SK-N-SH treated with all-trans-retinoic acid at 6 μM for 48 hours (cell line): ENCODE data around the gene STK38L.

Experiments
- ARNTL ChIP-seq: fragments of 450-650 bp; formaldehyde crosslinking; IDR thresholded peaks from 2 replicates; pipeline ENCODE4 v1.5.0; 2020; ENCODE audit warnings: low read depth, mild to moderate bottlenecking, moderate library complexity, borderline replicate concordance
- GLIS3 ChIP-seq: fragments of 250-450 bp; sonication (Bioruptor Pico); IDR thresholded peaks from 2 replicates; pipeline ENCODE4 v1.5.0; 2020; ENCODE audit warnings: mild to moderate bottlenecking, moderate library complexity
- ISL1 ChIP-seq: fragments of 250-450 bp; sonication (Bioruptor Pico); IDR thresholded peaks from 2 replicates; pipeline ENCODE4 v2.1.2; 2022; ENCODE audit warnings: mild to moderate bottlenecking, moderate library complexity
- OSR1 ChIP-seq: fragments of 250-450 bp; sonication (Bioruptor Pico); IDR thresholded peaks from 2 replicates; pipeline ENCODE4 v1.8.0; 2022; ENCODE audit warnings: moderate library complexity, mild to moderate bottlenecking, inconsistent platforms
- PATZ1 ChIP-seq: fragments of 250-450 bp; sonication (Bioruptor Pico); IDR thresholded peaks from 2 replicates; pipeline ENCODE4 v1.8.0; 2020; ENCODE audit warnings: mild to moderate bottlenecking, moderate library complexity, borderline replicate concordance
- PPARA ChIP-seq: fragments of 250-450 bp; sonication (Bioruptor Pico); IDR thresholded peaks from 2 replicates; pipeline ENCODE4 v1.5.0; 2020; ENCODE audit warnings: mild to moderate bottlenecking, borderline replicate concordance
- TCF4 ChIP-seq: fragments of 250-450 bp; sonication (Bioruptor Pico); IDR thresholded peaks from 2 replicates; pipeline ENCODE4 v1.8.0; 2021; ENCODE audit warnings: mild to moderate bottlenecking, moderate library complexity, borderline replicate concordance
- TOX ChIP-seq: fragments of 250-450 bp; sonication (Bioruptor Pico); IDR thresholded peaks from 2 replicates; pipeline ENCODE4 v1.8.0; 2021; ENCODE audit warnings: mild to moderate bottlenecking, moderate library complexity, borderline replicate concordance
- ZFP3 ChIP-seq: fragments of 250-450 bp; sonication (Bioruptor Pico); IDR thresholded peaks from 2 replicates; pipeline ENCODE4 v1.5.0; 2020; ENCODE audit warnings: mild to moderate bottlenecking, moderate library complexity
- ZFP30 ChIP-seq: fragments of 450-650 bp; formaldehyde crosslinking; IDR thresholded peaks from 2 replicates; pipeline ENCODE4 v1.5.0; 2022; ENCODE audit warnings: mild to moderate bottlenecking, moderate library complexity
- ZNF8 ChIP-seq: fragments of 450-650 bp; formaldehyde crosslinking; IDR thresholded peaks from 2 replicates; pipeline ENCODE4 v1.5.0; 2020; ENCODE audit warnings: mild to moderate bottlenecking, moderate library complexity
- TF ChIP-seq, protein P1 (sequence below): fragments of 250-450 bp; sonication (Bioruptor Pico); IDR thresholded peaks from 2 replicates; pipeline ENCODE4 v1.5.0; 2020; ENCODE audit warnings: mild to moderate bottlenecking, moderate library complexity
- TF ChIP-seq, protein P2 (sequence below): fragments of 250-450 bp; sonication (Bioruptor Pico); IDR thresholded peaks from 2 replicates; pipeline ENCODE4 v1.5.1; 2021; ENCODE audit warnings: mild to moderate bottlenecking, moderate library complexity

DNA sequence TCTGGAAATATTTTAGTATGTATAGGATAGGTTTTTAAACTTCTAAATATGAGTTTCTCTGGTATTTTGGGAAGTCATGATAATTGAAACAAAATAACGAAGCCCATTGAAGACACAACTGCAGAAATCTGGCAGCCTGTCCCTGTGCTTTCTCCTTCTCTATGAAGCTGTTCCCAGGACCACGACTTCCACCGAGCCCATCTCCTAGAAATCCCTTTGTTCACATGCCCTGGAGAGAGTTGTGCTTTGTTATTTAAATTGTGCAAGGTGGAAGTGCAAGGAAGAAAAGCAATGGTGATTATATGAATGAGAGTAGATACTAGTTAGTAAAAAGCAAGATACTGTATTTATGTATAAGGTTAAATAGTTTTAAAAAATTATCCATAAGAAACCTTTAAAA lies 32.2 kb downstream of the STK38L start:
- TF ChIP-seq PPARA (no peak), ZFP3 (CRISPR knock-in tag) (no peak), PATZ1 (CRISPR knock-in tag) (no peak), TOX (no peak), OSR1 (CRISPR knock-in tag) (no peak), GLIS3 (no peak), ARNTL (no peak), ZNF8 (CRISPR knock-in tag) (no peak), ZFP30 (no peak), TCF4 (CRISPR knock-in tag) (no peak), ISL1 (no peak)
- TF ChIP-seq, protein P1, sequence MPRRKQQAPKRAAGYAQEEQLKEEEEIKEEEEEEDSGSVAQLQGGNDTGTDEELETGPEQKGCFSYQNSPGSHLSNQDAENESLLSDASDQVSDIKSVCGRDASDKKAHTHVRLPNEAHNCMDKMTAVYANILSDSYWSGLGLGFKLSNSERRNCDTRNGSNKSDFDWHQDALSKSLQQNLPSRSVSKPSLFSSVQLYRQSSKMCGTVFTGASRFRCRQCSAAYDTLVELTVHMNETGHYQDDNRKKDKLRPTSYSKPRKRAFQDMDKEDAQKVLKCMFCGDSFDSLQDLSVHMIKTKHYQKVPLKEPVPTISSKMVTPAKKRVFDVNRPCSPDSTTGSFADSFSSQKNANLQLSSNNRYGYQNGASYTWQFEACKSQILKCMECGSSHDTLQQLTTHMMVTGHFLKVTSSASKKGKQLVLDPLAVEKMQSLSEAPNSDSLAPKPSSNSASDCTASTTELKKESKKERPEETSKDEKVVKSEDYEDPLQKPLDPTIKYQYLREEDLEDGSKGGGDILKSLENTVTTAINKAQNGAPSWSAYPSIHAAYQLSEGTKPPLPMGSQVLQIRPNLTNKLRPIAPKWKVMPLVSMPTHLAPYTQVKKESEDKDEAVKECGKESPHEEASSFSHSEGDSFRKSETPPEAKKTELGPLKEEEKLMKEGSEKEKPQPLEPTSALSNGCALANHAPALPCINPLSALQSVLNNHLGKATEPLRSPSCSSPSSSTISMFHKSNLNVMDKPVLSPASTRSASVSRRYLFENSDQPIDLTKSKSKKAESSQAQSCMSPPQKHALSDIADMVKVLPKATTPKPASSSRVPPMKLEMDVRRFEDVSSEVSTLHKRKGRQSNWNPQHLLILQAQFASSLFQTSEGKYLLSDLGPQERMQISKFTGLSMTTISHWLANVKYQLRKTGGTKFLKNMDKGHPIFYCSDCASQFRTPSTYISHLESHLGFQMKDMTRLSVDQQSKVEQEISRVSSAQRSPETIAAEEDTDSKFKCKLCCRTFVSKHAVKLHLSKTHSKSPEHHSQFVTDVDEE (CRISPR knock-in tag): no peak
- TF ChIP-seq, protein P2, sequence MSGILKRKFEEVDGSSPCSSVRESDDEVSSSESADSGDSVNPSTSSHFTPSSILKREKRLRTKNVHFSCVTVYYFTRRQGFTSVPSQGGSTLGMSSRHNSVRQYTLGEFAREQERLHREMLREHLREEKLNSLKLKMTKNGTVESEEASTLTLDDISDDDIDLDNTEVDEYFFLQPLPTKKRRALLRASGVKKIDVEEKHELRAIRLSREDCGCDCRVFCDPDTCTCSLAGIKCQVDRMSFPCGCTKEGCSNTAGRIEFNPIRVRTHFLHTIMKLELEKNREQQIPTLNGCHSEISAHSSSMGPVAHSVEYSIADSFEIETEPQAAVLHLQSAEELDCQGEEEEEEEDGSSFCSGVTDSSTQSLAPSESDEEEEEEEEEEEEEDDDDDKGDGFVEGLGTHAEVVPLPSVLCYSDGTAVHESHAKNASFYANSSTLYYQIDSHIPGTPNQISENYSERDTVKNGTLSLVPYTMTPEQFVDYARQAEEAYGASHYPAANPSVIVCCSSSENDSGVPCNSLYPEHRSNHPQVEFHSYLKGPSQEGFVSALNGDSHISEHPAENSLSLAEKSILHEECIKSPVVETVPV: no peak
